ENCODE data around the gene SGMS1.

Gene SGMS1

GRCh38 chr10:50387007-50387731 lies 236.6 kb downstream of the SGMS1 start:
- DNase-seq (ENCODE audit: low read depth) = no peak
- H3K4me3 ChIP-seq (ENCODE audit: control insufficient read depth, low read depth, low read length) = no peak overlapping the region
- TF ChIP-seq, protein P1, sequence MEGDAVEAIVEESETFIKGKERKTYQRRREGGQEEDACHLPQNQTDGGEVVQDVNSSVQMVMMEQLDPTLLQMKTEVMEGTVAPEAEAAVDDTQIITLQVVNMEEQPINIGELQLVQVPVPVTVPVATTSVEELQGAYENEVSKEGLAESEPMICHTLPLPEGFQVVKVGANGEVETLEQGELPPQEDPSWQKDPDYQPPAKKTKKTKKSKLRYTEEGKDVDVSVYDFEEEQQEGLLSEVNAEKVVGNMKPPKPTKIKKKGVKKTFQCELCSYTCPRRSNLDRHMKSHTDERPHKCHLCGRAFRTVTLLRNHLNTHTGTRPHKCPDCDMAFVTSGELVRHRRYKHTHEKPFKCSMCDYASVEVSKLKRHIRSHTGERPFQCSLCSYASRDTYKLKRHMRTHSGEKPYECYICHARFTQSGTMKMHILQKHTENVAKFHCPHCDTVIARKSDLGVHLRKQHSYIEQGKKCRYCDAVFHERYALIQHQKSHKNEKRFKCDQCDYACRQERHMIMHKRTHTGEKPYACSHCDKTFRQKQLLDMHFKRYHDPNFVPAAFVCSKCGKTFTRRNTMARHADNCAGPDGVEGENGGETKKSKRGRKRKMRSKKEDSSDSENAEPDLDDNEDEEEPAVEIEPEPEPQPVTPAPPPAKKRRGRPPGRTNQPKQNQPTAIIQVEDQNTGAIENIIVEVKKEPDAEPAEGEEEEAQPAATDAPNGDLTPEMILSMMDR (IDR thresholded peaks at IDR 0.05; ENCODE audit: control insufficient read depth, insufficient read depth, low read depth, low read length, missing control alignments) = no peak

DNA sequence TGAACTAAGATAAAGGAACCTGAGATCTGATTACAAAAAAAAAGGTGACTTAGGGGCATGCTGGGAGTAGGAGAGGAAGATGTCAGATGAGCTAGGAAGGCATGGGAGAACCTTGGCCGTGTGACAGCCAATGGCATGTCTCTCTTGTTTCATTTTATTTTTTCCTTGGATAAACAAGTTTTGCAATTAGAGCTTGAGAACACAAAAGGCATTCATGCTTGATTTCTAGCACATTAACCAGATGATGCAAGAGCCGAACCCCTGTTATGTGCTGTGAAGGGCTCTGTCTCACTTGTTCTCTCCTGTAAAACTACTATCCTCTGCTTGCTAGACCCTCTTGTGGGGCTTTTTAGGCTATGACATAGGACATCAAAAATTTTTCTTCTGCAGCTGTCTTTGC lies 238.1 kb downstream of the SGMS1 start:
- DNase-seq (ENCODE audit: low read depth) = no peak
- no peak overlapping the region for H3K4me3 ChIP-seq (ENCODE audit: control insufficient read depth, low read depth, low read length)
- TF ChIP-seq, protein P1 (IDR thresholded peaks at IDR 0.05; ENCODE audit: control insufficient read depth, insufficient read depth, low read depth, low read length, missing control alignments) = no peak

DNA sequence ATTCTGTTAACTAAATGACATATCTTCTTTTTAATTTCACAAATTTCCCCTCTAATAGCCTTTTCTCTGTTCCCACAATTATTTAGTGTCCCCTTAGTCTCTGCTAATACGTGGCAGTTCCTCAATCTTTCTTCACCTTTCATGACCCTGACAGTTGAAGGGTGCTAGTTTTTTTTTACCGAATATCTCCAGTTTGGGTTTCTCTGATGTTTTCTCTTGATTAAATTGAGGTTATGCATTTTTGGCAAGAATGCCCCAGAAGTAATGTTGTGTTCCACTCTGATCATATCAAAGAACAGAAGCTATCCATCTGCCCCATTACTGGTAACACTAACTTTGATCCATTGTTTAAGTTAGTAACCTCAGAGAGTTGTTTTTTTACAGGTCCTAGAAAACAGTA lies 238.9 kb downstream of the SGMS1 start:
- H3K4me3 ChIP-seq (ENCODE audit: control insufficient read depth, low read depth, low read length) = no peak overlapping the region
- TF ChIP-seq, protein P1 (IDR thresholded peaks at IDR 0.05; ENCODE audit: control insufficient read depth, insufficient read depth, low read depth, low read length, missing control alignments) = no peak
- DNase-seq (ENCODE audit: low read depth) = no peak

GRCh38 chr10:50384238-50384637 lies 239.5 kb downstream of the SGMS1 start:
- no peak overlapping the region for H3K4me3 ChIP-seq (ENCODE audit: control insufficient read depth, low read depth, low read length)
- no peak for DNase-seq (ENCODE audit: low read depth)
- TF ChIP-seq, protein P1 (IDR thresholded peaks at IDR 0.05; ENCODE audit: control insufficient read depth, insufficient read depth, low read depth, low read length, missing control alignments) = no peak

- TF ChIP-seq, protein P1 (IDR thresholded peaks at IDR 0.05; ENCODE audit: control insufficient read depth, insufficient read depth, low read depth, low read length, missing control alignments) = no peak
- H3K4me3 ChIP-seq (ENCODE audit: control insufficient read depth, low read depth, low read length) = no peak overlapping the region
- no peak for DNase-seq (ENCODE audit: low read depth)
Measured at GRCh38 chr10:50382576-50383023, 241.2 kb downstream of the SGMS1 start.

DNA sequence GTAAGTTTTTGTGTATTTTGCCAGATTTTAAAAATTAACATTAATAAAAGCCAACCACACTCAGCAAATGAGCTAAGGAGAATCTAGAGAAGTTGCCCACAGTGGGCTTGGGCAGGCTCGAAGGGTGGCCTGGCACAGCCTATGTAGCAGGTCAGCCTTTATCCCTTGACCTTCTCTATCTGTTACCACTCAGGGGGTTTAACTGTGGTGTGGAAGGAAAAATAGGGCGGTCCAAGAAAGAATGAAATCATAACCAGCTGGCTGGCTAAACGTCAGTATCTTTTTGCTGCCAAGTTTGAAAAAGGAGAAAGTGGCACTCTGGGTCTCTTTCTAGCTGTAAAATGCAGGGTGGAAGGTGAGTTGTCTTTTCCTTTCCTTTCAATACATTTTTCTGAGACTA lies 242.1 kb downstream of the SGMS1 start:
- TF ChIP-seq, protein P1 (IDR thresholded peaks at IDR 0.05; ENCODE audit: control insufficient read depth, insufficient read depth, low read depth, low read length, missing control alignments) = no peak
- H3K4me3 ChIP-seq (ENCODE audit: control insufficient read depth, low read depth, low read length) = no peak overlapping the region
- DNase-seq (ENCODE audit: low read depth) = no peak

Measured in AG09309 (cell line).